Activated T-cell treated with anti-CD3 and anti-CD28 coated beads, Interleukin-2, amount 50 U/mL, for 72 hours (primary cell): Measurements from ENCODE around the gene MAP2K4. TPM values are rescaled to one million over a fixed set of nuclear protein-coding genes. Genes with fewer than 3 reads are reported as not detected.

Source experiments
- ATAC-seq, 2 donors: fragments of 150-1000 bp; cut with Tn5 transposase; replicated peaks in 1 of 2; 2 replicates each; pipeline ENCODE4 v1.10.0; 2021; ENCODE audit warnings: moderate library complexity in 2 of 2, mild to moderate bottlenecking in 1 of 2
- DNase-seq, 2 donors: peaks; one replicate each; pipeline ENCODE4 v3.0.0; 2021 to 2022; ENCODE audit warnings: mixed read lengths in 1 of 2
- H3K27ac Mint-ChIP-seq: one replicate; pipeline ENCODE4 v1.8.0; 2022; ENCODE audit warnings: mild to moderate bottlenecking, moderate library complexity, mixed read lengths
- H3K27me3 Mint-ChIP-seq: one replicate; pipeline ENCODE4 v1.8.0; 2022; ENCODE audit warnings: low read depth, mixed read lengths
- H3K36me3 Mint-ChIP-seq, 2 donors: one replicate each; pipeline ENCODE4 v1.8.0; 2022; ENCODE audit warnings: mixed read lengths in 2 of 2, mild to moderate bottlenecking in 1 of 2; ENCODE audit not compliant: insufficient read depth in 2 of 2
- H3K4me1 Mint-ChIP-seq: one replicate; pipeline ENCODE4 v1.8.0; 2022; ENCODE audit warnings: low read depth, mixed read lengths
- H3K4me3 Mint-ChIP-seq, 2 donors: one replicate each; pipeline ENCODE4 v1.8.0; 2022; ENCODE audit warnings: mild to moderate bottlenecking in 2 of 2, mixed read lengths in 2 of 2, moderate library complexity in 2 of 2
- H3K9me3 Mint-ChIP-seq, 2 donors: one replicate each; pipeline ENCODE4 v1.8.0; 2022; ENCODE audit warnings: mixed read lengths in 2 of 2
- total RNA-seq, 2 donors: library from RNA; stranded (reverse); gene quantifications; one replicate each; pipeline ENCODE4 v1.2.3, GENCODE V29; 2022

MAP2K4 gene
- total RNA-seq, 2 donors from 2014 or later, result 24.9 to 29.1 TPM

GRCh38 chr17:12110906-12111305 is 90.2 kb downstream of the MAP2K4 start:
- H3K9me3 Mint-ChIP-seq, result no peaks in the 10 kb centered on the region
- DNase-seq (no peak), ATAC-seq (no peak)
- H3K4me3 Mint-ChIP-seq, result no peak overlapping the region
- no peaks in the 10 kb centered on the region for H3K4me1 Mint-ChIP-seq
- H3K27ac Mint-ChIP-seq, result no peak overlapping the region
- peaks cover 5 to 23% of the 10 kb centered on the region in 2 donors for H3K36me3 Mint-ChIP-seq
- H3K27me3 Mint-ChIP-seq, result no peaks in the 10 kb centered on the region

GRCh38 chr17:12113156-12113555 is 92.5 kb downstream of the MAP2K4 start:
- Mint-ChIP-seq H3K27me3 (no peaks in the 10 kb centered on the region), H3K4me1 (no peaks in the 10 kb centered on the region), H3K36me3 (peaks cover 11 to 29% of the 10 kb centered on the region in 2 donors), H3K27ac (peak overlapping the region; percentile 46), H3K4me3 (no peak overlapping the region), H3K9me3 (no peaks in the 10 kb centered on the region)
- ATAC-seq (no peak), DNase-seq (no peak)

- peaks cover 16 to 34% of the 10 kb centered on the region in 2 donors for H3K36me3 Mint-ChIP-seq
- DNase-seq (no peak), ATAC-seq (no peak)
- no peaks in the 10 kb centered on the region for H3K9me3 Mint-ChIP-seq
- no peaks in the 10 kb centered on the region for H3K27me3 Mint-ChIP-seq
- H3K27ac Mint-ChIP-seq, result no peak overlapping the region
- H3K4me3 Mint-ChIP-seq, result no peak overlapping the region
- no peaks in the 10 kb centered on the region for H3K4me1 Mint-ChIP-seq
Observed at GRCh38 chr17:12114686-12115418, 94.2 kb downstream of the MAP2K4 start.

- H3K36me3 Mint-ChIP-seq, result peaks cover 16 to 34% of the 10 kb centered on the region in 2 donors
- H3K4me1 Mint-ChIP-seq, result no peaks in the 10 kb centered on the region
- no peaks in the 10 kb centered on the region for H3K27me3 Mint-ChIP-seq
- no peak overlapping the region for H3K4me3 Mint-ChIP-seq
- DNase-seq (no peak), ATAC-seq (no peak)
- H3K9me3 Mint-ChIP-seq, result no peaks in the 10 kb centered on the region
- H3K27ac Mint-ChIP-seq, result no peak overlapping the region
Observed at GRCh38 chr17:12116143-12116542, 95.5 kb downstream of the MAP2K4 start.

GRCh38 chr17:12118617-12119016 is 97.9 kb downstream of the MAP2K4 start:
- Mint-ChIP-seq H3K27ac (no peak overlapping the region), H3K4me3 (no peak overlapping the region), H3K9me3 (no peaks in the 10 kb centered on the region), H3K27me3 (no peaks in the 10 kb centered on the region), H3K36me3 (peaks cover 18 to 24% of the 10 kb centered on the region in 2 donors), H3K4me1 (no peaks in the 10 kb centered on the region)
- ATAC-seq (no peak), DNase-seq (no peak)

GRCh38 chr17:12122075-12122474 is 101.4 kb downstream of the MAP2K4 start:
- H3K4me1 Mint-ChIP-seq, result no peaks in the 10 kb centered on the region
- DNase-seq (no peak), ATAC-seq (no peak)
- H3K27me3 Mint-ChIP-seq, result no peaks in the 10 kb centered on the region
- H3K27ac Mint-ChIP-seq, result no peak overlapping the region
- peaks cover 23 to 24% of the 10 kb centered on the region in 2 donors for H3K36me3 Mint-ChIP-seq
- H3K4me3 Mint-ChIP-seq, result no peak overlapping the region
- H3K9me3 Mint-ChIP-seq, result no peaks in the 10 kb centered on the region

GRCh38 chr17:12127177-12127576 is 106.5 kb downstream of the MAP2K4 start:
- no peak overlapping the region for H3K27ac Mint-ChIP-seq
- no peak for ATAC-seq
- no peaks in the 10 kb centered on the region for H3K9me3 Mint-ChIP-seq
- no peaks in the 10 kb centered on the region for H3K4me1 Mint-ChIP-seq
- no peak for DNase-seq
- peaks cover 20 to 39% of the 10 kb centered on the region in 2 donors for H3K36me3 Mint-ChIP-seq
- no peak overlapping the region for H3K4me3 Mint-ChIP-seq
- H3K27me3 Mint-ChIP-seq, result no peaks in the 10 kb centered on the region

- H3K9me3 Mint-ChIP-seq, result no peaks in the 10 kb centered on the region
- peaks cover 20 to 41% of the 10 kb centered on the region in 2 donors for H3K36me3 Mint-ChIP-seq
- H3K4me3 Mint-ChIP-seq, result no peak overlapping the region
- H3K4me1 Mint-ChIP-seq, result no peaks in the 10 kb centered on the region
- H3K27me3 Mint-ChIP-seq, result no peaks in the 10 kb centered on the region
- DNase-seq (no peak), ATAC-seq (no peak)
- H3K27ac Mint-ChIP-seq, result no peak overlapping the region
Observed at GRCh38 chr17:12127667-12128066, 107.0 kb downstream of the MAP2K4 start.

GRCh38 chr17:12128946-12129345 is 108.3 kb downstream of the MAP2K4 start:
- Mint-ChIP-seq H3K4me1 (no peaks in the 10 kb centered on the region), H3K9me3 (no peaks in the 10 kb centered on the region), H3K27me3 (no peaks in the 10 kb centered on the region), H3K27ac (no peak overlapping the region), H3K36me3 (peaks cover 19 to 44% of the 10 kb centered on the region in 2 donors), H3K4me3 (no peak overlapping the region)
- ATAC-seq (no peak), DNase-seq (no peak)

GRCh38 chr17:12133183-12133582 is 112.5 kb downstream of the MAP2K4 start:
- DNase-seq (no peak), ATAC-seq (no peak)
- no peaks in the 10 kb centered on the region for H3K27me3 Mint-ChIP-seq
- H3K36me3 Mint-ChIP-seq, result peaks cover 15 to 50% of the 10 kb centered on the region in 2 donors
- peaks cover 3 to 7% of the 10 kb centered on the region in 2 donors for H3K9me3 Mint-ChIP-seq
- H3K4me1 Mint-ChIP-seq, result no peaks in the 10 kb centered on the region
- H3K27ac Mint-ChIP-seq, result no peak overlapping the region
- H3K4me3 Mint-ChIP-seq, result no peak overlapping the region

GRCh38 chr17:12134101-12134500 is 113.4 kb downstream of the MAP2K4 start:
- ATAC-seq (no peak), DNase-seq (no peak)
- no peaks in the 10 kb centered on the region for H3K27me3 Mint-ChIP-seq
- peaks cover 3 to 7% of the 10 kb centered on the region in 2 donors for H3K9me3 Mint-ChIP-seq
- H3K36me3 Mint-ChIP-seq, result peaks cover 17 to 45% of the 10 kb centered on the region in 2 donors
- no peak overlapping the region for H3K4me3 Mint-ChIP-seq
- H3K27ac Mint-ChIP-seq, result no peak overlapping the region
- H3K4me1 Mint-ChIP-seq, result no peaks in the 10 kb centered on the region

GRCh38 chr17:12134587-12134986 is 113.9 kb downstream of the MAP2K4 start:
- ATAC-seq (no peak), DNase-seq (no peak)
- Mint-ChIP-seq H3K27ac (no peak overlapping the region), H3K27me3 (no peaks in the 10 kb centered on the region), H3K36me3 (peaks cover 16 to 41% of the 10 kb centered on the region in 2 donors), H3K4me3 (no peak overlapping the region), H3K9me3 (peaks cover 3 to 7% of the 10 kb centered on the region in 2 donors), H3K4me1 (no peaks in the 10 kb centered on the region)

- ATAC-seq (no peak), DNase-seq (no peak)
- no peak overlapping the region for H3K4me3 Mint-ChIP-seq
- H3K27ac Mint-ChIP-seq, result no peak overlapping the region
- no peaks in the 10 kb centered on the region for H3K4me1 Mint-ChIP-seq
- no peaks in the 10 kb centered on the region for H3K27me3 Mint-ChIP-seq
- H3K9me3 Mint-ChIP-seq, result peaks cover 3 to 7% of the 10 kb centered on the region in 2 donors
- peaks cover 14 to 41% of the 10 kb centered on the region in 2 donors for H3K36me3 Mint-ChIP-seq
Observed at GRCh38 chr17:12136243-12136642, 115.6 kb downstream of the MAP2K4 start.

- peaks cover 3 to 7% of the 10 kb centered on the region in 2 donors for H3K9me3 Mint-ChIP-seq
- ATAC-seq (no peak), DNase-seq (no peak)
- H3K27me3 Mint-ChIP-seq, result no peaks in the 10 kb centered on the region
- H3K36me3 Mint-ChIP-seq, result peaks cover 18 to 40% of the 10 kb centered on the region in 2 donors
- no peak overlapping the region for H3K27ac Mint-ChIP-seq
- H3K4me3 Mint-ChIP-seq, result no peak overlapping the region
- no peaks in the 10 kb centered on the region for H3K4me1 Mint-ChIP-seq
Observed at GRCh38 chr17:12136646-12137045, 116.0 kb downstream of the MAP2K4 start.
